HepG2 (cell line): Measurements from ENCODE around the gene PPP1R12B. TPM values are rescaled to one million over a fixed set of nuclear protein-coding genes. Genes with fewer than 3 reads are reported as not detected.
"Not testable (repeated sequence)": the region's sequence is repeated elsewhere in the genome, so short reads cannot be mapped to it uniquely, and the experiment has no call there.

Experiments used
- ATAC-seq: fragments of 200-7000 bp; cut with Tn5 transposase; 3 replicates; pipeline ENCODE4 v1.9.1; 2020; ENCODE audit warnings: mild to moderate bottlenecking, moderate library complexity
- BruUV-seq: library from RNA; stranded (reverse); fragments of 400-500 nt; replicated peaks from 2 replicates; lab custom pipeline; 2021; lab: Mats Ljungman, UMichigan
- CTCF ChIA-PET: fragments of 300-600 bp; formaldehyde crosslinking; extraction: SDS; loops from one replicate; lab custom pipeline; 2021; ENCODE audit warnings: low total read pairs, inconsistent platforms, low intra/inter-chr PET ratio; lab: Yijun Ruan, JAX
- POLR2A ChIA-PET: fragments of 350-600 bp; sonication (Branson Sonifier 250); formaldehyde crosslinking; loops from one replicate; lab custom pipeline; 2020; ENCODE audit warnings: antibody characterized with exemption, inconsistent platforms; lab: Yijun Ruan, JAX
- DNase-seq: peaks from one replicate; pipeline ENCODE4 v3.0.0-alpha.2; 2015; ENCODE audit warnings: low spot score
- FAIRE-seq: peaks from 3 replicates; lab custom pipeline; 2011; peaks lifted over from hg19 to GRCh38; lab: Jason Lieb, UNC
- H2AFZ ChIP-seq: one replicate; pipeline ENCODE4 v1.6.1; 2011; ENCODE audit warnings: low read length, inconsistent platforms
- H3K27ac ChIP-seq: fragments of 300-600 bp; 3 replicates; pipeline ENCODE4 v1.8.0; 2011; ENCODE audit warnings: mixed run types, mild to moderate bottlenecking, mixed read lengths, low read length, inconsistent platforms; ENCODE audit not compliant: insufficient read depth; ENCODE audit errors: extremely low read length
- H3K27me3 ChIP-seq, 2 experiments: fragments of 200-600 bp in 1 of 2; 2 replicates in 1 of 2; 3 replicates in 1 of 2; pipeline versions ENCODE4 v1.6.0 to v1.8.0; 2011; ENCODE audit warnings: low read length in 2 of 2, mild to moderate bottlenecking in 2 of 2, moderate library complexity in 2 of 2, inconsistent platforms in 1 of 2; ENCODE audit not compliant: insufficient read depth in 2 of 2, control insufficient read depth in 1 of 2
- H3K36me3 ChIP-seq, 2 experiments: fragments of 200-600 bp in 1 of 2; replicated peaks in 1 of 2; 2 replicates in 1 of 2; 3 replicates in 1 of 2; pipeline versions ENCODE4 v1.5.1 to v1.8.0; 2011; ENCODE audit warnings: low read length in 2 of 2, inconsistent platforms in 1 of 2; ENCODE audit not compliant: insufficient read depth in 2 of 2, control insufficient read depth in 1 of 2
- H3K4me1 ChIP-seq: 2 replicates; pipeline ENCODE4 v1.5.1; 2012; ENCODE audit warnings: low read length, inconsistent platforms; ENCODE audit not compliant: insufficient read depth
- H3K4me2 ChIP-seq: 2 replicates; pipeline ENCODE4 v1.6.0; 2011; ENCODE audit warnings: low read depth, low read length, inconsistent platforms
- H3K4me3 ChIP-seq, 3 experiments: fragments of 200-600 bp in 1 of 3; sonication (generic), shearing (Covaris generic) in 1 of 3; replicated peaks in 1 of 3; 2 replicates each; pipeline ENCODE4 v1.5.1; 2011 to 2016; ENCODE audit warnings: low read length in 3 of 3, inconsistent platforms in 2 of 3, low read depth in 2 of 3, mild to moderate bottlenecking in 2 of 3, control low read depth in 1 of 3, mixed read lengths in 1 of 3; ENCODE audit not compliant: insufficient read depth in 1 of 3
- H3K79me2 ChIP-seq: one replicate; pipeline ENCODE4 v1.6.1; 2011; ENCODE audit warnings: low read length, inconsistent platforms; ENCODE audit not compliant: insufficient read depth
- H3K9ac ChIP-seq: 2 replicates; pipeline ENCODE4 v1.6.0; 2011; ENCODE audit warnings: mild to moderate bottlenecking, low read depth, low read length, inconsistent platforms; ENCODE audit not compliant: insufficient read depth
- H3K9me3 ChIP-seq: 2 replicates; pipeline ENCODE4 v1.5.1; 2012; ENCODE audit warnings: mild to moderate bottlenecking, low read length
- H4K20me1 ChIP-seq: 2 replicates; pipeline ENCODE4 v1.6.0; 2011; ENCODE audit warnings: inconsistent platforms, mild to moderate bottlenecking, low read length, moderate library complexity; ENCODE audit not compliant: insufficient read depth
- IRF2 ChIP-seq: IDR thresholded peaks from 2 replicates; pipeline ENCODE4 v1.6.1; 2018; ENCODE audit warnings: missing genetic modification reagents, missing compliant biosample characterization
- NFE2 ChIP-seq: sonication (generic); formaldehyde crosslinking; IDR thresholded peaks from 2 replicates; pipeline ENCODE4 v1.4.0; 2020; ENCODE audit warnings: missing genetic modification reagents
- POGZ ChIP-seq: sonication (generic); formaldehyde crosslinking; IDR thresholded peaks from 2 replicates; pipeline ENCODE4 v1.4.0; 2020; ENCODE audit warnings: mild to moderate bottlenecking, missing genetic modification reagents
- RELA ChIP-seq: sonication (generic); formaldehyde crosslinking; IDR thresholded peaks from 2 replicates; pipeline ENCODE4 v1.4.0; 2020; ENCODE audit warnings: missing genetic modification reagents
- YEATS4 ChIP-seq: sonication (generic); formaldehyde crosslinking; IDR thresholded peaks from 2 replicates; pipeline ENCODE4 v1.4.0; 2020; ENCODE audit warnings: missing genetic modification reagents, borderline replicate concordance
- WGBS: methylation state at CpG from one replicate; pipeline ENCODE4 v1.1.6; 2017; ENCODE audit warnings: low lambda C conversion rate; 5-methylcytosine and 5-hydroxymethylcytosine counted together
- in situ Hi-C: cut with HindIII; loops from 2 replicates; pipeline ENCODE4 v1.10.0; 2017; ENCODE audit warnings: low pct_unique_long_range_greater_than_20kb; ENCODE audit not compliant: extremely low pct_ligation_motif_present
- intact Hi-C: fragments of 100-400 bp; cut with micrococcal nuclease; formaldehyde crosslinking; loops from one replicate; pipeline ENCODE4 v1.10.0; 2022; ENCODE audit not compliant: unreplicated experiment
- polyA plus RNA-seq, 8 experiments: library from polyadenylated mRNA; depleted of rRNA in 3 of 8; stranded (reverse) in 7 of 8; unstranded in 1 of 8; fragments of >200 nt; fragmentation: Illumina TruSeq in 4 of 8; extraction: Trizol in 4 of 8; gene quantifications; 2 replicates each; pipeline versions ENCODE4 v1.2.1 to v1.2.3, GENCODE V29; 2011 to 2016; ENCODE audit warnings: low read depth in 4 of 8, missing spikeins in 1 of 8, mixed read lengths in 1 of 8; ENCODE audit not compliant: insufficient read depth in 1 of 8
- total RNA-seq, 5 experiments: library from RNA; depleted of rRNA; stranded (reverse); fragments of >200 nt; fragmentation: Illumina TruSeq; extraction: Trizol; gene quantifications; 2 replicates each; pipeline ENCODE4 v1.2.3, GENCODE V29; 2016; ENCODE audit warnings: low read depth in 1 of 5
- TF ChIP-seq, protein P1 (sequence below): sonication (generic); formaldehyde crosslinking; IDR thresholded peaks from 2 replicates; pipeline ENCODE4 v1.9.0; 2022; ENCODE audit warnings: low read depth, missing genetic modification reagents
- TF ChIP-seq, protein P2 (sequence below): sonication (generic); formaldehyde crosslinking; IDR thresholded peaks from 2 replicates; pipeline ENCODE4 v1.4.0; 2020; ENCODE audit warnings: low read depth, mild to moderate bottlenecking, missing genetic modification reagents
- TF ChIP-seq, protein P3 (sequence below): sonication (generic); formaldehyde crosslinking; IDR thresholded peaks from 2 replicates; pipeline ENCODE4 v1.5.1; 2020; ENCODE audit warnings: mild to moderate bottlenecking, missing genetic modification reagents
- TF ChIP-seq, protein P4 (sequence below): sonication (generic); formaldehyde crosslinking; IDR thresholded peaks from 2 replicates; pipeline ENCODE4 v1.4.0; 2020; ENCODE audit warnings: missing genetic modification reagents, mild to moderate bottlenecking, borderline replicate concordance

The PPP1R12B gene
- total and polyA plus RNA-seq, 2 of the 13 experiments (the other 11 are each of a cell fraction or from before 2014, with no cell fraction given): 12.0 to 13.6 TPM

DNA sequence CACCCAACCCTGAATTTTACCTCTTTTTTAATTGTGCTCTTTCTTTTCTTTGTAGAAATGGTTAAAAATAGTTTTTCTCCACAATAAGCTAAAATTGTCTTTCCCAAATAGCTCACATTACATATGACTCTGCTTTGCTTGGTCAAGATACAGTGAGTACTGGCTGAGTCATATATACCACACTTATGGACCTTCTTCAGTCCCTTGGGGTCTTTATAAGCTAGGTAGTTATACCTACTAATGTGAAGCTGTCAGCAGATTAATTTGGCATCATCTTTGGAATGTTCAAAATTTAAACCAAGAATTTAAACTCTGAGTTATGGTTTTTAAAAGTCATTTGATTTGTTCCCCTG is 111.6 kb downstream of the PPP1R12B start:
- H3K9ac ChIP-seq, H4K20me1 ChIP-seq, in situ Hi-C loops, H3K36me3 ChIP-seq, H3K4me2 ChIP-seq, H3K79me2 ChIP-seq, FAIRE-seq, POLR2A ChIA-PET, DNase-seq, H3K27ac ChIP-seq, H2AFZ ChIP-seq, H3K9me3 ChIP-seq, CTCF ChIA-PET, H3K4me1 ChIP-seq, H3K4me3 ChIP-seq, BruUV-seq, ATAC-seq, H3K27me3 ChIP-seq: not testable (repeated sequence)
- intact Hi-C loops: loop anchor here (10.0 kb wide), 1 partner anchor 255 kb away; the partner anchor contains the start of gene SYT2

DNA sequence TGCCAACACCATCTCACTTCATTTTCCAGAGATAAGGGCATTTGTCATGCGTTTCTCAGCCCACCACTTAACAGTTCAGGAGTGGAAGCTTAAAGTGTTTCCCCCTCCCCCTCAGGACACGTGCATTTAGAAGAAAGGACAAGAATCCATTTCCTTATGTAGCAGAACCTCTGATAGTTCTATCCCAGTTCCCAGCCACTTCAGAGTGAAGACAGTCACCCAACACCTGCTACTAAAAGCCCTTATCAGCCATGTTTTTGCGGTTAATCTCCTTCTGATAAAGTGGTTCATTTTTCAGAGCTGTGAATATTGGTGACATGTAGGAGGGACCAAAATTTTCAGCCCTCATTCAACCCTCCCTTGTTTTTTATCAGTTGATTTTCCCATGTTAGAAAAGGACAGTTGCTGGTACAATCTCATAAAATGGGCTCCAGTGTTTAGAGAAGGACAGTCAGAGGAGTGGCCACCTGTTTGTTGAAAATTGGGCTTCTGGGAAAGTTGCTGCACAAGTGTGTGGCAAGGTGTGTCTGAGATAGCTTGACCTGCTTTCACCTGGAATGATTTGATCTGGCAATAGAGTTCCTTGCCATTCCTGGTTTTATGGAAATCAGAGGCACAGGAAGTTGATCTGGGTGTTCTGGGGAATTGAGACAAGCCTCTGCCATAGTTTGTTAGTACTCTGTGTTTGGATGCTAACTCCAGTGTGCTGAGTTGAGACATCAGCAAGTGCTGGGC is 114.0 kb downstream of the PPP1R12B start:
- Histone ChIP-seq H3K9me3 (no peaks in the 10 kb centered on the region), H2AFZ (no peak overlapping the region), H3K27me3 (no peaks in the 10 kb centered on the region), H3K9ac (no peak overlapping the region), H3K27ac (no peak overlapping the region), H3K4me3 (no peak overlapping the region), H3K36me3 (no peaks in the 10 kb centered on the region), H3K4me2 (no peak overlapping the region), H3K4me1 (peaks cover 15% of the 10 kb centered on the region), H4K20me1 (0 out of 2 replicates have a peak, but pooled peaks cover 5% of the 10 kb centered on the region), H3K79me2 (no peaks in the 10 kb centered on the region)
- no peak for FAIRE-seq
- BruUV-seq: no TSS peak
- ChIA-PET POLR2A (no interaction called here), CTCF (no interaction called here)
- in situ Hi-C loops (no loop called here), intact Hi-C loops (loop anchor here (10.0 kb wide), 1 partner anchor 252 kb away; the partner anchor contains the start of gene SYT2)
- no peak for ATAC-seq
- no peak for DNase-seq
- 95% methylated on average over 3 of the region's 3 CpGs for WGBS
- TF ChIP-seq IRF2 (CRISPR knock-in tag) (no peak), NFE2 (CRISPR knock-in tag) (no peak), POGZ (no peak), RELA (CRISPR knock-in tag) (no peak), YEATS4 (CRISPR knock-in tag) (no peak)
- TF ChIP-seq, protein P1, sequence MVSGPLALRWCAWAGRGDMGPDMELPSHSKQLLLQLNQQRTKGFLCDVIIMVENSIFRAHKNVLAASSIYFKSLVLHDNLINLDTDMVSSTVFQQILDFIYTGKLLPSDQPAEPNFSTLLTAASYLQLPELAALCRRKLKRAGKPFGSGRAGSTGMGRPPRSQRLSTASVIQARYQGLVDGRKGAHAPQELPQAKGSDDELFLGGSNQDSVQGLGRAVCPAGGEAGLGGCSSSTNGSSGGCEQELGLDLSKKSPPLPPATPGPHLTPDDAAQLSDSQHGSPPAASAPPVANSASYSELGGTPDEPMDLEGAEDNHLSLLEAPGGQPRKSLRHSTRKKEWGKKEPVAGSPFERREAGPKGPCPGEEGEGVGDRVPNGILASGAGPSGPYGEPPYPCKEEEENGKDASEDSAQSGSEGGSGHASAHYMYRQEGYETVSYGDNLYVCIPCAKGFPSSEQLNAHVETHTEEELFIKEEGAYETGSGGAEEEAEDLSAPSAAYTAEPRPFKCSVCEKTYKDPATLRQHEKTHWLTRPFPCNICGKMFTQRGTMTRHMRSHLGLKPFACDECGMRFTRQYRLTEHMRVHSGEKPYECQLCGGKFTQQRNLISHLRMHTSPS (CRISPR knock-in tag): no peak
- TF ChIP-seq, protein P2, sequence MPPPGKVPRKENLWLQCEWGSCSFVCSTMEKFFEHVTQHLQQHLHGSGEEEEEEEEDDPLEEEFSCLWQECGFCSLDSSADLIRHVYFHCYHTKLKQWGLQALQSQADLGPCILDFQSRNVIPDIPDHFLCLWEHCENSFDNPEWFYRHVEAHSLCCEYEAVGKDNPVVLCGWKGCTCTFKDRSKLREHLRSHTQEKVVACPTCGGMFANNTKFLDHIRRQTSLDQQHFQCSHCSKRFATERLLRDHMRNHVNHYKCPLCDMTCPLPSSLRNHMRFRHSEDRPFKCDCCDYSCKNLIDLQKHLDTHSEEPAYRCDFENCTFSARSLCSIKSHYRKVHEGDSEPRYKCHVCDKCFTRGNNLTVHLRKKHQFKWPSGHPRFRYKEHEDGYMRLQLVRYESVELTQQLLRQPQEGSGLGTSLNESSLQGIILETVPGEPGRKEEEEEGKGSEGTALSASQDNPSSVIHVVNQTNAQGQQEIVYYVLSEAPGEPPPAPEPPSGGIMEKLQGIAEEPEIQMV (CRISPR knock-in tag): no peak
- TF ChIP-seq, protein P3, sequence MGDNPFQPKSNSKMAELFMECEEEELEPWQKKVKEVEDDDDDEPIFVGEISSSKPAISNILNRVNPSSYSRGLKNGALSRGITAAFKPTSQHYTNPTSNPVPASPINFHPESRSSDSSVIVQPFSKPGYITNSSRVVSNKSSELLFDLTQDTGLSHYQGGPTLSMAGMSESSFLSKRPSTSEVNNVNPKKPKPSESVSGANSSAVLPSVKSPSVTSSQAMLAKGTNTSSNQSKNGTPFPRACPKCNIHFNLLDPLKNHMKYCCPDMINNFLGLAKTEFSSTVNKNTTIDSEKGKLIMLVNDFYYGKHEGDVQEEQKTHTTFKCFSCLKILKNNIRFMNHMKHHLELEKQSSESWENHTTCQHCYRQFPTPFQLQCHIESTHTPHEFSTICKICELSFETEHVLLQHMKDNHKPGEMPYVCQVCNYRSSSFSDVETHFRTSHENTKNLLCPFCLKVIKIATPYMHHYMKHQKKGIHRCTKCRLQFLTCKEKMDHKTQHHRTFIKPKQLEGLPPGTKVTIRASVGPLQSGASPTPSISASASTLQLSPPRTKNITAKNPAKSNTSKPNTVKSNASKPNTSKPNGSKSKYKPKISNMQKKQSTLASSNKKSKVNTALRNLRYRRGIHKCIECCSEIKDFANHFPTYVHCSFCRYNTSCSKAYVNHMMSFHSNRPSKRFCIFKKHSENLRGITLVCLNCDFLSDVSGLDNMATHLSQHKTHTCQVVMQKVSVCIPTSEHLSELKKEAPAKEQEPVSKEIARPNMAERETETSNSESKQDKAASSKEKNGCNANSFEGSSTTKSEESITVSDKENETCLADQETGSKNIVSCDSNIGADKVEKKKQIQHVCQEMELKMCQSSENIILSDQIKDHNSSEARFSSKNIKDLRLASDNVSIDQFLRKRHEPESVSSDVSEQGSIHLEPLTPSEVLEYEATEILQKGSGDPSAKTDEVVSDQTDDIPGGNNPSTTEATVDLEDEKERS (CRISPR knock-in tag): no peak
- TF ChIP-seq, protein P4, sequence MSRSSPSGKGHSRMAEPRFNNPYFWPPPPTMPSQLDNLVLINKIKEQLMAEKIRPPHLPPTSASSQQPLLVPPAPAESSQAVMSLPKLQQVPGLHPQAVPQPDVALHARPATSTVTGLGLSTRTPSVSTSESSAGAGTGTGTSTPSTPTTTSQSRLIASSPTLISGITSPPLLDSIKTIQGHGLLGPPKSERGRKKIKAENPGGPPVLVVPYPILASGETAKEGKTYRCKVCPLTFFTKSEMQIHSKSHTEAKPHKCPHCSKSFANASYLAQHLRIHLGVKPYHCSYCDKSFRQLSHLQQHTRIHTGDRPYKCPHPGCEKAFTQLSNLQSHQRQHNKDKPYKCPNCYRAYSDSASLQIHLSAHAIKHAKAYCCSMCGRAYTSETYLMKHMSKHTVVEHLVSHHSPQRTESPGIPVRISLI (CRISPR knock-in tag): no peak
